Head of caudate nucleus (tissue), 42 donors: Measurements from ENCODE around the gene CALY.
A peak's percentile ranks its signal among the peaks of the same experiment; 100 is the strongest.
"Not testable (repeated sequence)": the region's sequence is repeated elsewhere in the genome, so short reads cannot be mapped to it uniquely, and the experiment has no call there.

Source experiments
- DNase-seq, 42 donors: peaks; one replicate each; pipeline versions ENCODE4 v3.0.0 to v3.0.0-alpha.2; 2020 to 2021; ENCODE audit warnings: mixed read lengths in 7 of 42
- intact Hi-C: fragments of 100-400 bp; cut with DNase I; formaldehyde crosslinking; loops from one replicate; pipeline ENCODE4 v1.15.0; 2022

Gene CALY

GRCh38 chr10:133336577-133337369, at the start of gene CALY:
CALY (minus strand) TSS chr10:133336896; CDS start chr10:133328989, 7,907 bp downstream.
- peak; percentile 72 to 97 (median 90) for DNase-seq
- intact Hi-C loops = no loop called here

GRCh38 chr10:133385214-133385613, 48.5 kb upstream of the CALY start:
- no peak for DNase-seq
- intact Hi-C loops = no loop called here

GRCh38 chr10:133384071-133384470, 47.4 kb upstream of the CALY start:
- no peak for DNase-seq
- intact Hi-C loops = no loop called here

GRCh38 chr10:133383551-133383950, 46.9 kb upstream of the CALY start:
- intact Hi-C loops = no loop called here
- no peak for DNase-seq

GRCh38 chr10:133381036-133381435, 44.3 kb upstream of the CALY start:
- DNase-seq = no peak
- intact Hi-C loops = no loop called here

GRCh38 chr10:133379801-133380666, 43.3 kb upstream of the CALY start:
- intact Hi-C loops = no loop called here
- peak in 39 of 42 donors; percentile 26 to 84 (median 64) for DNase-seq

GRCh38 chr10:133379152-133379800, 42.6 kb upstream of the CALY start, which contains the start of gene PAOX:
PAOX (plus strand) TSS chr10:133379262; CDS start chr10:133379317, 55 bp downstream.
- DNase-seq = peak in 41 of 42 donors; percentile 38 to 89 (median 77)
- intact Hi-C loops = no loop called here

GRCh38 chr10:133378251-133379096, 41.8 kb upstream of the CALY start:
- intact Hi-C loops = no loop called here
- DNase-seq = peak; percentile 40 to 92 (median 80)

GRCh38 chr10:133377818-133378250, 41.1 kb upstream of the CALY start:
- intact Hi-C loops = no loop called here
- DNase-seq = no peak

- DNase-seq = no peak
- intact Hi-C loops = no loop called here
These were observed 40.5 kb upstream of the CALY start for GRCh38 chr10:133377025-133377817.

- intact Hi-C loops, DNase-seq: not testable (repeated sequence)
These were observed 39.5 kb upstream of the CALY start for GRCh38 chr10:133376183-133376582.

- DNase-seq = peak in 9 of 42 donors; percentile 13 to 74 (median 44)
- intact Hi-C loops = no loop called here
These were observed 38.8 kb upstream of the CALY start for GRCh38 chr10:133375357-133376115.

- DNase-seq = peak; percentile 87 to 98 (median 96)
- intact Hi-C loops = no loop called here
These were observed 36.7 kb upstream of the CALY start, which contains the start of gene ECHS1 for GRCh38 chr10:133373174-133374090. ECHS1 (minus strand) TSS chr10:133373354; CDS start chr10:133373333, 21 bp downstream.

- no peak for DNase-seq
- intact Hi-C loops = no loop called here
These were observed 35.8 kb upstream of the CALY start for GRCh38 chr10:133372507-133372906.

- DNase-seq = no peak
- intact Hi-C loops = no loop called here
These were observed 33.5 kb upstream of the CALY start for GRCh38 chr10:133370030-133370786.
